Measurements from ENCODE around the gene HCRTR1.

HCRTR1 gene

DNA sequence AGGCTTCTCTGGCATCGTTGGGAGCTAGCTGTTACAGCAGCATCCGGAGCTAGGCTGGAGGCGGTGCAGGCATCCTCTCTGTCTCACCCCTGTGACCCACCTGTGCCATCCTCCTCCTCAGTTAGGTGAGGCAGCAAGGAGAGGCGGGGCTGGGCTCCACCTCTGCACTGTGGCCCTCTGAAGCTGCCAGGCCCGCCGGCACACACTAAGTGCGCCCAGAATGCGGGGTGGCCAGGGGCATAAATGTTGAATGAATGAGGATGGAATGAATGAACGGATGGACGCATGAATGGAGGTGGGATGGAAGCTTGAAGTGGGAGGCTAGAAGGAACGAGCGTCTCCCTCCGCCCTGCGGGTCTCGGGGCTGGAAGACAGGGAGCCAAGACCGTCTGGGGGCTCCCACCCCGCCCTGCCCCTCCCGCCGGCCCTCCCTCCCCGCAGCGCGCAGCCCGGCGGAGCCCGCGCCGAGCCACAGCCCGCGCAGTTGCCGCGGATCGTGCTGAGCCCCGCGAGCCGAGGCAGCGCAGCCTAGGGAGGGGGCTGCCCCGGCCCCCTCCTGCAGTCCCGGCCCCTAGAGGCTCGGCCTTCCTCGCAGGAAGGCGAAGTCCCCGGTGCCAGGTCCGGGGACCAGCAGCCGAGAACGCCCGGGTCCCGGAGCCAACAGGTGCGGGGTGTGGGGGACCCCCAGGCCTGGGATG lies at the start of gene HCRTR1:
Gene HCRTR1 (plus strand): TSS at position 472 of the 698 bp plus-strand sequence. CDS start 1,504 bp downstream, outside the sequence.
- DNase-seq (ENCODE audit: low read depth in 2 of 2): no peak

DNA sequence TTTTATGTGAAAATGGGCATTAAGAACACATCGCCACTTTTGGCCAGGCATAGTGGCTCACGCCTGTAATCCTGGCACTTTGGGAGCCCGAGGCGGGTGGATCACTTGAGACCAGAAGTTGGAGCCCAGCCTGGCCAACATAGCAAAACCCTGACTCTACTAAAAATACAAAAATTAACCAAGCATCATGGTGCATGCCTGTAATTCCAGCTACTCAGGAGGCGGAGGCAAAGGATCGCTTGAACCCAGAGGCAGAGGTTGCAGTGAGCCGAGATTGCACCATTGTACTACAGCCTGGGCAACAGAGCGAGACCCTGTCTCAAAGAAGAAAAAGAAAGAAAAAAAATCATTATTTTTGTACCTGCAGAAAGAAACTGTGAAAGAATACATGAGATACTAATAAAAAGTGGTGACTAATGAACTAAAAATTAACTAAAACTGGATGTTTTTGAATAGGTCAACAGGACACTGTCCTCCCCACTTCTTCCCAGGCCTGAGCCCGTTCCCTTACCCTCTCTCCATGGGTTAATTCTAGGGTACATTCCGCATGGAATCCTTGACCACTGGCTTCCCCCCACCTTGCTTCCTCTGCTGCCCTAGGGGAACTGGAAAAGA lies 49.4 kb upstream of the HCRTR1 start:
- DNase-seq (ENCODE audit: low read depth in 2 of 2): no peak

DNA sequence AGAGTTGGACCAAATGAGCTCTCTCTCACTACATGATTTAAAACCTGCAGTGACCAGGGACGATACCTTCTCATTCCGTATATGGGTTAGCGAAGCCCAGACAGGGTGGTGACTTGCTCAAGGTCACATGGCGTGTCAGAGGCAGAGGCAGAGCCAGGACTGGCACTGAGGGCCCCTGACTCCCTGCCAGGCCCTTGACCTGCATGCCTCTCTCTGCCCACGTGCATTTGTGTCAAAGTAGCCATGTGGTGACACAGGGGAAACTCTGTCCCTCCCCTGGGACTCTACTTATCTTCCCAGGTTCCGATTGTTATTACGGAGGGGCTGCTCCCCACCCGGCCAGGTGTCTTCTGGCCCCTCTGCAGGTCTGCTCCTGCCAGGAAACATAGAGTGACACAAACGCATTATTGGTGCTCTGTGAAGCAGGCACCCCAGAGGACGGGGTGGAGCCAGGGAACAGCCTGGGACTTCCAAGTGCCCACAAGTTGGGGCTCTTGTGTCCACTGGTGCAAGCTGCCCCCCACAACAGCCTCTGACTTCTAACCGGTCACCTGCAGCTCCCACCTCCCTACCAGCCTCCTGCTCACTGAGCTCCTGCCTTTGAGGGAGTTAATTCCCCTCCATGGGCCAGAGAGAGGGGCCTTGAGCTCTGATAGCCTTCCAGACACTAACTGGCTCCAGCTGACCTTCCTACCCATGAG lies 48.4 kb upstream of the HCRTR1 start:
- no peak for DNase-seq (ENCODE audit: low read depth in 2 of 2)

DNA sequence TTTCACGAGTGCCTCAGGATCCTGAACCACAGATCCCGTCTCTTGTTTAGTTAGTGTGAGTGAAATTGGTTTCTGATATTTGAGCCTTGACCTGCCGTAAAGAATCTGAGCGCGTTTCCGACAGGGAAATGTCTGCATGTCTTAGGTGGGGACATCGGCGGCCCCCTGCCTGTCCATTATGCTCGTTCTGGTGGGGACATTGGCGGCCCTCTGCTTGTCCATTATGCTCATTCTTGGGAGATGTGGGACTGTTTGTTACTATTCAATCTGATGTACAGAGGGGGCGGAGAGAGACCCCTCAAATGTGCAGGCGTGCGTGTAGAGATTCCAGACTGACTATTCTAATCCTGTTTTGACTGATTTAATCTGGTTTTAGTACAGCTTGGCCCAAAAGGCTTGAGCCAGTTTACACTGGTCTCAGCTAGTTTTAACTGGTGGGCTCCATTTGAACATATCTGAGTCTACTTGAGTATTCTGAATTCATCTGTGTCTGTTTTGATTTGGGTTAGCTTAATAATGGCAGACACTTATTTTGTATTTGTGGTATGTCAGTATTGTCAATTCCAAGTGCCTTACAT lies 47.8 kb upstream of the HCRTR1 start:
- no peak for DNase-seq (ENCODE audit: low read depth in 2 of 2)

DNA sequence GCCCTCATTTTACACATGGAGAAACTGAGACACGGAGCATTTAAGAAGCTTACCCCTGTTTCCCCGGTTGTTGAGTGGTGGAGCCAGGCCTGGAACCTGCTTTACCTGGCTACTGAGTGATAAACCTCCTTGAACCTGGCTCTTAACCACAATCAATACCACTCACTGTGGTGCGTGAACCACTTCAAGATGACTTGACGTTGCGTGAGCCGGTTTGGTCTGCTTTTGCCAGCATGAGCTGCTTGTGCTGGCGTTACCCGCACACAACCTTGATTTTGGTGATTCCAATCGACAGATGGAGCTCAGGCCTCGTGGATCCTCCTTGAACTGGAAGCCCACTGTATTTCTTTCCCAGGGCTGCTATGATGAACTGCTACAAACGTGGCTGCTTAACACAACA lies 47.3 kb upstream of the HCRTR1 start:
- DNase-seq (ENCODE audit: low read depth in 2 of 2): no peak

DNA sequence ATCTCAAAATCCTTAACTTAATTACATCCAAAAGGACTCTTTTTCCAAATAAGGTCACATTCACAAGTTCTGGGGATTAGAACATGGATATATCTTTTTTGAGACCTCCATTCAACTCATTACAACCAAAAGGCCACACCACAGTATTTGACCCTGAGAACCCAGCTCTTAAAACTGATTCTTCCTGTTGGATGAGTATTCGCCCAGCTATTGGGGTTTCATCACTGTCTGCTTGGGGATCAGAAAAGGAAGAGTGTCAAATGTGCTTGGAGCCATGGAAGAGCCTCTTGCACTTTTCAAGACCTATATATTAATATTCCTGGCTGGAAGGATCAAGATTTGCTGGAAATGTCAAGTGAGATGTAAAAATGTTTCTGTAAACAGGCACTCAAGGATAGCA lies 46.6 kb upstream of the HCRTR1 start:
- DNase-seq (ENCODE audit: low read depth in 2 of 2): no peak

DNA sequence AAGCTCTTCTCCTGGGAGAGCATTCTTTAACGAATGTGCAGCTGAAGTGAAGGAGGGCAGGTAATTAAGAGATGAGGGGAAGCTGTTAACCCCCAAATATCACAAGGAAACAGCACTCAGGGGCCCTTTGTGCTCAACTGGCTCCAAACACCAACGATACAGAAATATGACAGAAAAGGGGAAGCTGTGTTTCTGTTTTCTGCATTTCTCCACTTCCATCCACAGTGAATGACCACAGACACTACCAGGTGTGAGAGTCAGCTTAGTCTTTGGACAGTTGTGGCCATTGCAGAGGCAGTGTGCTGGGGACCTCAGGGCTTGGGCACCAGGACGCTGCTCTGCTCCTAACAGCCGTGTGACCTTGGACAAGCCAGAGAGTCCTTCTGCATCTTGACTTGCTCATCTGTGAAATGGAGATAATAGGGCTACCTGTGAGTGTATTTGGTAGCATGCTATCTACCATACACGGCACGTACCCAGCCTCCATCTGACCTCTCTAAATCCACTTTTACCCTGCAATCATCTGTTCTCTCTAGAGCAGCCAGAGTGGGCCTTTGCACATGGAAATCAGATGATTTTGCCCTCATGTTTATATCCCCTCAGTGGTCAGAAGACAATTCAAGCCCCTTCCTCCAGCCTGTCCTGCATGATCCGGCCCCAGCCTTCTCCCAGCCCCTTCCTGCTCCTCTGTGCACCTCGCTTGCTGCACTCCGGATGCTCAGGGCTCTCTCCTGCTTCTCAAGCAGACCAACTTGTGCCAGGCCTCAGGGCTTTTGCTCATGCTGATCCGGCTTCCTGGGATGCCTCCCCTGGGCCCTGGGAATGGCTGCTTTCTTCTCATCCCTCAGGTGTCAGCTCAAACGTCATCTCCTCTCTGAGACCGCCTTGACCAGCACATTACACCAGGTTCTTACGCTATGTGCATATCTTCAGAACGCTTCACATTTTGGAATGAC lies 45.9 kb upstream of the HCRTR1 start:
- no peak for DNase-seq (ENCODE audit: low read depth in 2 of 2)

DNA sequence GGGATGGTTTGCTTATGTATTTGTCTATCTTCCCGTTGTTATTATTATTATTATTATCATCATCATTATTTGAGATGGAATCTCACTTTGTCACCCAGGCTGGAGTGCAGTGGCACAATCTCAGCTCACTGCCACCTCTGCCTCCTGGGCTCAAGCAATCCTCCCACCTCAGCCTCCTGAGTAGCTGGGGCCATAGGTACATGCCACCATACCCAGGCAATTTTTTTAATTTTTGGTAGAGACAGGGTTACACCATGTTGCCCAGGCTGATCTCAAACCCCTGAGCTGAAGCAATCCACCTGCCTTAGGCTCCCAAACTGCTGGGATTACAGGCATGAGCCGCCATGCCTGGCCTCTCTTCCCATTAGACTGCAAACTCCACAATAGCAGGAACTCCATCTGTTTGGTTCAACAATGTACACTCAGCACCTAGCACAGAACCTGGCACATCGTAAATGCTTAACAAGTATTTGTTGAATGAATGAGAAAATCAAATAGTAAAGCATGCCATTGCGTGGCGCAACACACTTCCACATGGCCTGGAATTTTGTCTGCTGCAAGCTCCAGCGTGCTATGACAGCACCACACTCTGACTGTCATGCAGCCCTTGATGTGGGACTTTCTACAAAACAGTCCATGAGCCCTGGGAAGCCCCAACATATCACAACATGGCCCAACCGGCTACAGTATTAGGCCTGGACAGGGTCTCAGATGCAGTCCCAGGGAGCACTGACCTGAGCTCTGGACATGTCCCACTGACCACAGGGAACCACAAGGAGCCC lies 45.0 kb upstream of the HCRTR1 start:
- no peak for DNase-seq (ENCODE audit: low read depth in 2 of 2)

DNA sequence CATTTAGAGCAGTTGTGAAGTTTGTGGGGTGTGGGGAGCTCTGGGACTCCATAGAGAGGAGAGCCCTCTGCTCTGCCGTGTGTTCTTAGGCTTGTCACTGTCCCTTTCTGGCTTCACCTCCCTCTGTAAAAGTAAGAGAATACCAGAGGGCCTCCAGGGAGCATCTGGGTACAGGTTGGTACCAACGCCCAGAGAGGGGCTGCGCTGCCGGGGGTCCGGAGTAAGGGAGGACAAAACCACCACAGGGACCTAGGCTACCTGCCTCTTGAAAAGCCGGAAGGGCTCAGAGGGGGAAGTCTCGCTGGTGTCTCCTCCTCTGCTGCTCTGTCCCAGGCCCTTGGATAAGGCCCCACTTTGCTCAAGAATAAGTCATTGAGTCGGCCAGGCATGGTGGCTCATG lies 44.2 kb upstream of the HCRTR1 start:
- DNase-seq (ENCODE audit: low read depth in 2 of 2): no peak

DNA sequence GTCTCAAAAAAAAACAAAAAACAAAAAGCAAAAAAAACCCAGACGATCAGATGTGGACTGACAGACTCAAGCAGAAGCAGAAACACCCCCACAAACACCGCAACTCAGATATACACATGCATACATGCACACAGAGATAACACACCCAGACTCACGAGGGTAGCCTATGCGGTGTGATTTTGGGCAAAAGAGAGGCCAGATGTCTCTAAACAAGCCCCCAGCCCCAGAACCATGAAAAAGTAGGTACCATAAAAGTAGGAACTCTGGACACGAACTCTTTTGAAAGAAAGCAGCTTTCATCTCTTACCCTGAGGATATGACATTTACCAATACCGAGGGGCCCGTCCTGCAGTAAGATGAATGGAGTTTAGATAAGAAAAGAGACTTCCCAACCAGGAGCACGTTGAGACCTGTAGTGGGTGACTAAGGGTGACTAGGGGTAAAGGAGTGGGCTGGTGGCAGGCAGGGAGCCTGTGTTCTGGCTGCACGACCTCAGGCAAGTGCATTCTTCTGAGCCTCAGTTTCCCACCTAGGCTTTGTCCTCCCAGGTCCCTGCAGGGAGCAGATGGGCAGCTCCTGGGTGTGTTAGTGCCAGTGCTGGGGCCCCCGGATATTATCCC lies 42.6 kb upstream of the HCRTR1 start:
- no peak for DNase-seq (ENCODE audit: low read depth in 2 of 2)

DNA sequence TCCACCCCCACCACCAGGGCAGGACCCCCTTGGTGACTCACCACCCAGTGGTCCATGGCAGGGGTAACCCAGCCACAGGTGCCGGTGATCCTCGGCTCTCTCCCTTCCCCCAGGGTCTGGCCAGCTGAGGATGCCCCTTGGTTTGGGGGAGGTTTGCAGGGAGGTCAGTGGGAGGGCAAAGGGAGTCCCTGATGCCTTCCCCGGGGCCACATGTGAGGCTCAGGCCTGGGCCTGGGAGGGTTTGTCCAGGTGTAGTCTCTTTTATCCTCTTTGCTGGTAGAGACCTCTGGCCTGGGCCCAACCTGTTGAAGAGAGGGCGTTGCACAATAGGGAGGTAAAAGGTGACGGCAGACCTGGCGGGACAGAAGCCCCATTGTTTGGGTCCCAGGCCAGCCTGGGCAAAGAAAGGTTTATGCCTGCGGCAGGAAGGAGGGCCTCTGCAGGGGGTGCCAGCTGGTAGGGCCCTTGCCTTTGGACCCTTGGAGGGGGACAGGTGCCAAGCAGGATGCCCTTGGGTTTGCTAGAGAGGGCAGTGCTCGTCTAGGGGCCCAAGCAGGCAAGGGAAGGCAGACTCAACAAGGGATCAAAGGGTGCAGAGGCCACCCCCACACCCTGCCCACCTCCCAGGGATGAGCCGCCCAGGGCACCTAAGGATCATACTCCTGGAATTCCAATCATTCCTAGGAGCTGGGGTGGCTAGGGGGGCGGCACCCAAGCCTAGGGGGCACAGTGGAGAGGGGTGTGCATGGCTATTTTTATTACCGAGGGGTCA lies 41.9 kb upstream of the HCRTR1 start:
- DNase-seq (ENCODE audit: low read depth in 2 of 2): no peak

DNA sequence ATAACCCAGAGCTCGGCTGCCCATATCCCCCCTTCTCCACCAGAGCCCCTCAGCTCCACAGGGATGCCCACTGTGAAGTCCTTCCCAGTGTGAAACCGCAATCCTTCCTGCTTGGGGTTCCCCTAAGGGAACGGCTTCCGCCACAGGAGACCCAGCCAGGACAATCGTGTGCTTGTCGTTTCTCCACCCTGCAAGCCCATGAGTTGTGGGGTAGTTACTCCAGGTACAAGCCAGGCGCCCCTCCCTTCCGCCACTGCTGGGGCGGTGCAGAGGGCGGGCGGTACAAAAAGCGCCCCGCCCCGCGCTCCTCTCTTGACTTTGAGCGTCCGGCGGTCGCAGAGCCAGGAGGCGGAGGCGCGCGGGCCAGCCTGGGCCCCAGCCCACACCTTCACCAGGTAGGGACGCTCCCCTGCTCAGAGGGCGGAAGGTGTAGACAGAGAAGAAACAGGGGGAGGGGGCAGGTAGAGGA lies 41.3 kb upstream of the HCRTR1 start, which contains the start of gene TINAGL1:
Gene TINAGL1 (plus strand): TSS at position 315 of the 469 bp plus-strand sequence. CDS start 634 bp downstream, outside the sequence.
- no peak for DNase-seq (ENCODE audit: low read depth in 2 of 2)

DNA sequence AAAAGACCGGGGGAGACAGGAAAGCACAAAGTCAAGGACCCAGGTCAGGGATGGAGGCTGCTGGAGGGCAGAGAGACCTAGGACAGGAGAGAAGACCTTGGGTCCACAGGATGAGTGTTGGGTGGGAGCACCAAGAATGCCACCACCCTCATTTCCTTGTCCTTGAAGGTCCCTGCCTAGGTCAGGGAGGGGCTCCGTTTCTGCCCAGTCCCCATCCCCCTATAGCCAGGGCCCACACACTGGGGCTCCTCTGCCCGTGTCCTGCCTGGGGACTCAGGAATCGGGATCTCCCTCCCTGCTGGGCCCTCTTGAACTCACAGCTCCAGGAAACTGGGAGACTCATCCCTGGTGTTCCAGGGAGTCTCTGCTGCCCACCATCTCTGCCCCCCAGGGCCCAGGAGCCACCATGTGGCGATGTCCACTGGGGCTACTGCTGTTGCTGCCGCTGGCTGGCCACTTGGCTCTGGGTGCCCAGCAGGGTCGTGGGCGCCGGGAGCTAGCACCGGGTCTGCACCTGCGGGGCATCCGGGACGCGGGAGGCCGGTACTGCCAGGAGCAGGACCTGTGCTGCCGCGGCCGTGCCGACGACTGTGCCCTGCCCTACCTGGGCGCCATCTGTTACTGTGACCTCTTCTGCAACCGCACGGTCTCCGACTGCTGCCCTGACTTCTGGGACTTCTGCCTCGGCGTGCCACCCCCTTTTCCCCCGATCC lies 40.6 kb upstream of the HCRTR1 start:
- no peak for DNase-seq (ENCODE audit: low read depth in 2 of 2)

DNA sequence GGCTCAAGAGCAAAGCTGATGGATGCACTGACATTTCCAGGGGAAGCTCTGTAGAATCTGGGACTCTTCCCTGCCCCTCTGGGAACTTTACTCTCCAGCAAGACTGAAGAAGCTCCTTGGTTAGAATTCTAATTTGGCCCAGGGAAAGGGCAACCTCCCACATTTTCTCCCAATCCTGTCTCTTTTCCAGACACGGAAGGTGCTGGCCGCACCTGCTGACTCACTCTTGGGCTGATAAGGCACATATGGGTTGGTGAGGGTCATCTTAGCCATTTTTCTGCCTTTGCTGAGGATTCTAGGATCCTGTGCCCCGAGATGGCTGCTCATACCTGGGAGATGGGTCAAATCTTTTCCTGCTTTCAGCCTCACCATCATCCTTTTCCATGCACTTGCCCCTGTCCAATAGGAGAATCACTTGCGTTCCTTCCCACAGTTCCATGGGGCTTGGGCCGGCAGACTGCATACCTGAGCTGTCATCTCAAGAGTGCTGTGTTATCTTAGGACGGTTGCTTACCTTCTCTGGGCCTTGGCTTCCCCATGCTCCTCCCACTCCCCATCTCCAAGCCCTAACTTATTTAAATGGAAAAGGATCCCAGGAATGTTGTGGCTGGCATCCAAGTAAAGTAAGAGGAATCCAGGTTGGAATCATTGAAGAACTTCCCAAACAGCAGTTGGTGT lies 39.8 kb upstream of the HCRTR1 start:
- no peak for DNase-seq (ENCODE audit: low read depth in 2 of 2)

DNA sequence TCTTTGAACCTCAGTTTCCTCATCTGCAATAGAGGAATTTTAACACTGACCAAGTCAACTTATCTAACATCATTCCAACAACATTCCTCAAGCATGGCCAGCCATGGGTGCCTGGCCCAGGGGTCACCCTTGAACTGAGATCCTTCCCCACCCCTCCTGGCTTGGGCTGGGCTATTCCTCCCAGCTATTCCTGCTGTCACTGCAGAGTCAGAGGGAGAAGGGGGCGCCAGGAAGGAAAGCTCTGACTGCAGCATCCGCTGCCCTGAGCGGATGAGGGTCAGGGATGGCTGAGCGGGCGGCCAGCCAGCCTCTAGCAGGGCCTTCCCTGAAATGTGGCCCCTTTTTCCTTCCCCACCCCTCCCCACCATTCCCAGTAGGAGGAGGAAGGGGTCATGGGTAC lies 38.1 kb upstream of the HCRTR1 start:
- no peak for DNase-seq (ENCODE audit: low read depth in 2 of 2)

DNA sequence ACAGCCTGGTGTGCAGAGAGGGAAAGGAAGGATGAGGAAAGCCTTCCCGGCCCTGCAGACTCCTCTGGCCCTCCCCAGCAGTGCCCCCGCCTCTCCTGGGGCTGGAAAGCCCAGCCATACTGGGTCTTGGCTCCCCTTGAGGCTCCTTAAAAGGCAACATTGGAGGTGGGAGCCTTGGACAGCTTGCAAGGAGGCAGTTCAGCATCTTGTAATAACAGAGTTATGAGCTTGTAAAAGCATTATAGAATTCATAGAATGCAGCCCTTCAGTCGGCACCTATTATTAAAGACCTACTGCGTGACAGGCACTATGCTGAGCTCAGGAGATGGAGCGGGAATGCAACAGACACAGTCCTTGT lies 37.0 kb upstream of the HCRTR1 start:
- DNase-seq (ENCODE audit: low read depth in 2 of 2): no peak

DNA sequence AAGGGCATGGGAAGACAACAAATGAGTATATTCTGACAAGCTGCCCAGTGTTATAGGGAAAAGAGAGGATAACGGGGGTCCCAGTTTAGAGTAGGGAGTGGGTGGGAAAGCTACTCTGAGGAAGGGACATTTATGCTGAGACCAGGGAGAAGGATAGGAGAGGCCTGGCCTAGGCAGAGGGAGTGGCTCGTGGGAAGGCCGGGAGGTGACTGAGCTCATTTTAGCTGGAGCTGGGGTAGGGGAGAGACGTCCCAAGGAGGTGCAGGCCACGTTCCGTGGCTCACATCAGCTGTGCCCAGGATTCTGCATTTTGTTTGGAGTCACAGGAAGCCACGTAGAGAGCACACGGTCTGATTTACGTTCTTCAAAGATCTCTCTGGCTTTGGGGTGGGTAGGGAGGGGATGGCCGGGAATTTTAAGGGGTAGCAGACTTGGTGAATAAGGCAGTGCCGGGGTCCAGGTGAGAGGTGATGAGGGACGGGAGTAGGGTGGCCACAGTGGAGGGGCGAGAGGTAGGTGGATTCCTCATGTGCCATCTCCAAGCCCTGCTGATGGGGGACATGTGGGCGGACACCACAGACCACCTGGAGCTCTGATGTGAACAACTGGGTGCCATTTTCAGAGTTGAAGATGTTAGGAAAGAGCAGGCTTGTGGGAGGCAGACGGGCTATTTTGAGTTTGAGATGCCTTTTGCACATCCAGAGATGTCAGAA lies 36.4 kb upstream of the HCRTR1 start:
- DNase-seq (ENCODE audit: low read depth in 2 of 2): no peak
